Naive B cell (primary cell): ENCODE results near the gene SLC35D3. TPM values are rescaled to one million over a fixed set of nuclear protein-coding genes. Genes with fewer than 3 reads are reported as not detected.
"Not testable (repeated sequence)": the region's sequence is repeated elsewhere in the genome, so short reads cannot be mapped to it uniquely, and the experiment has no call there.

ENCODE experiments used
- ATAC-seq, 2 donors: fragments of 150-1000 bp; cut with Tn5 transposase; 2 replicates each; pipeline ENCODE4 v1.10.0; 2021; ENCODE audit warnings: low read depth in 2 of 2, mild to moderate bottlenecking in 2 of 2, moderate library complexity in 2 of 2
- DNase-seq: peaks from one replicate; pipeline ENCODE4 v3.0.0; 2022
- H3K27ac Mint-ChIP-seq, 6 donors: one replicate each; pipeline ENCODE4 v1.8.0; 2020 to 2022; ENCODE audit warnings: mild to moderate bottlenecking in 6 of 6, mixed read lengths in 6 of 6, moderate library complexity in 5 of 6, inconsistent platforms in 2 of 6
- H3K27me3 Mint-ChIP-seq, 3 donors: one replicate each; pipeline ENCODE4 v1.8.0; 2021 to 2022; ENCODE audit warnings: mixed read lengths in 3 of 3, mild to moderate bottlenecking in 1 of 3
- H3K36me3 Mint-ChIP-seq, 2 donors: one replicate each; pipeline ENCODE4 v1.8.0; 2020 to 2022; ENCODE audit warnings: mixed read lengths in 2 of 2, inconsistent platforms in 1 of 2, mild to moderate bottlenecking in 1 of 2
- H3K4me1 Mint-ChIP-seq, 3 donors: one replicate each; pipeline ENCODE4 v1.8.0; 2020 to 2022; ENCODE audit warnings: mixed read lengths in 3 of 3, inconsistent platforms in 1 of 3, mild to moderate bottlenecking in 1 of 3, moderate library complexity in 1 of 3
- H3K4me3 Mint-ChIP-seq, 8 donors: one replicate each; pipeline ENCODE4 v1.8.0; 2020 to 2022; ENCODE audit warnings: mild to moderate bottlenecking in 8 of 8, mixed read lengths in 8 of 8, moderate library complexity in 8 of 8, inconsistent platforms in 2 of 8
- H3K9me3 Mint-ChIP-seq, 7 donors: one replicate each; pipeline ENCODE4 v1.8.0; 2020 to 2022; ENCODE audit warnings: mixed read lengths in 7 of 7, mild to moderate bottlenecking in 5 of 7, inconsistent platforms in 2 of 7, moderate library complexity in 1 of 7
- polyA plus RNA-seq, 6 donors: library from polyadenylated mRNA; unstranded; fragments of 300-500 nt; fragmentation: Illumina TruSeq; gene quantifications; one replicate each; pipeline ENCODE4 v1.2.3, GENCODE V29; 2021; ENCODE audit warnings: low read depth in 6 of 6

SLC35D3 gene
- polyA plus RNA-seq, 6 donors from 2014 or later: 0.12 TPM; not detected in 5

DNA sequence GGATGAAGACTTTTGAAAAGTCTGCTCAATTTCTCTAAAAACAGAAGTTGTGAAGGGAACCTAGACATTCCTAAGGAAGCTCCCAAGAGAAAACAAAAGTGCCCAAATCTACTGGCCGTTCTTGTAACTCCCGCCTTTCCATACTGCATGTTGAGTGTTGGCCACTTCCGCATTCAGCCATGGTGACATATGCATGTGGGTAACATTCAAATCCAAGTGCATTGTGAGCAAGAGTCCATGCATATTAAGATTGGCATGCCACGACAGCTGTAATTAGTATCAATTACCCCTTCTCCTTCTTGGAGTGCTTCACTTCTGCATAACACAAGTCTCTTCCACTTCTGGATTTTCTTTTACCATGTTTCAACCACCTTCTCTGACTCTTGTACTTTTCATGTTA, 8.4 kb downstream of the SLC35D3 start:
- Mint-ChIP-seq H3K4me1 (no peaks in the 10 kb centered on the region), H3K27me3 (peaks cover 36 to 54% (median 39%) of the 10 kb centered on the region in 3 donors), H3K9me3 (peaks cover 0 to 2% (median 0%) of the 10 kb centered on the region in 7 donors), H3K4me3 (no peak overlapping the region), H3K36me3 (no peaks in the 10 kb centered on the region), H3K27ac (no peak overlapping the region)
- ATAC-seq (no peak), DNase-seq (no peak)

DNA sequence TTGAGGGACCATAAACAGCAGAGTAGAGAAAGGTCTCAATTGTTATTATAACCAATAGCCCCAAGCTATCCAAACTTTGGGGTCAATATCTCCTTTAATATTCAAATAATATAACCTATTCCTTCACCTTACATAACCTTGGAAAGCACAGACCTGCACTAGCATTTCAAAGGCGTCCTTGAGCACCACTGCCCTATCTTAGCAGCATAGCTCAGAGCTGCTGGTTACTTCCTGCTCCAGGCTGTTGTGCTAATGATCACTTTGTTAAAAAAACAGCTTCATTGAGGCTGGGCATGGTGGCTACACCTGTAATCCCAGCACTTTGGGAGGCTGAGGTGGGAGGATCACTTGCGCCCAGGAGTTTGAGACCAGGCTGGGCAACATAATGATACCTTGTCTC, 10.5 kb downstream of the SLC35D3 start:
- DNase-seq (no peak), ATAC-seq (no peak)
- H3K9me3 Mint-ChIP-seq: peaks cover 0 to 2% (median 0%) of the 10 kb centered on the region in 7 donors
- no peak overlapping the region for H3K4me3 Mint-ChIP-seq
- H3K36me3 Mint-ChIP-seq: no peaks in the 10 kb centered on the region
- no peaks in the 10 kb centered on the region for H3K4me1 Mint-ChIP-seq
- peaks cover 43 to 69% (median 55%) of the 10 kb centered on the region in 3 donors for H3K27me3 Mint-ChIP-seq
- no peak overlapping the region for H3K27ac Mint-ChIP-seq

DNA sequence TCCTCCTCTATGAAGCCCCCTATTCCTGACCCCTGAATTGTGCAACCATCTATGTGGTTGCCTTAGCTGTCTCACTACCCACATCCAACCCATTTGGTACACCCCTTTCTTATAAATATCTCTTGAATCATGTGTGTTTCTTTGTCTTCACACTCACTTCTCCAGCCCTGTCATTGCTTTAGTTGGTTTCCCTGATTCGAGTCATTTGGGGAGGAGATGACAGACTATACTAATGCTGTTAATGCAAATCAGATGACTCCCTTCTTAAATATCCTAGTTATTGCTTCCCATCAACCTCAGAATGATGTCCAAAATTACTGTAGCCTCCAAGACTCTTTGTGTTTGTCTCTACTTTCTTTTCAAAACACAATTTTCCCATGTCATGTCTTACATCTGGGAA, 23.0 kb downstream of the SLC35D3 start:
- peaks cover 3 to 12% (median 9%) of the 10 kb centered on the region in 3 donors for H3K27me3 Mint-ChIP-seq
- DNase-seq: no peak
- H3K4me3 Mint-ChIP-seq: no peak overlapping the region
- H3K36me3 Mint-ChIP-seq: peaks cover 0 to 8% of the 10 kb centered on the region in 2 donors
- no peak for ATAC-seq
- H3K27ac Mint-ChIP-seq: no peak overlapping the region
- H3K9me3 Mint-ChIP-seq: peaks cover 5 to 22% (median 15%) of the 10 kb centered on the region in 7 donors
- peaks cover 0 to 4% (median 0%) of the 10 kb centered on the region in 3 donors for H3K4me1 Mint-ChIP-seq

GRCh38 chr6:136945711-136946121, 23.6 kb downstream of the SLC35D3 start:
- Mint-ChIP-seq H3K9me3 (peaks cover 5 to 22% (median 11%) of the 10 kb centered on the region in 7 donors), H3K27me3 (peaks cover 3 to 12% (median 9%) of the 10 kb centered on the region in 3 donors), H3K36me3 (peaks cover 0 to 8% of the 10 kb centered on the region in 2 donors), H3K4me3 (no peak overlapping the region), H3K4me1 (peaks cover 0 to 4% (median 0%) of the 10 kb centered on the region in 3 donors), H3K27ac (no peak overlapping the region)
- ATAC-seq (no peak), DNase-seq (no peak)

- H3K36me3 Mint-ChIP-seq: no peaks in the 10 kb centered on the region
Observed at GRCh38 chr6:136947037-136947436, 24.9 kb downstream of the SLC35D3 start.

GRCh38 chr6:136949957-136950356, 27.9 kb downstream of the SLC35D3 start:
- DNase-seq, H3K36me3 Mint-ChIP-seq, ATAC-seq, H3K27ac Mint-ChIP-seq, H3K4me1 Mint-ChIP-seq, H3K4me3 Mint-ChIP-seq: not testable (repeated sequence)
- Mint-ChIP-seq H3K9me3 (peaks cover 0 to 11% (median 3%) of the 10 kb centered on the region in 7 donors), H3K27me3 (peaks cover 3 to 12% (median 4%) of the 10 kb centered on the region in 3 donors)

More at GRCh38 chr6:136947037-136947436, 24.9 kb downstream of the SLC35D3 start:
- peak overlapping the region in 1 of 6 donors; percentile 65 for H3K27ac Mint-ChIP-seq
- H3K4me3 Mint-ChIP-seq: no peak overlapping the region
- ATAC-seq (no peak), DNase-seq (no peak)
- H3K27me3 Mint-ChIP-seq: peaks cover 3 to 12% (median 9%) of the 10 kb centered on the region in 3 donors
- peaks cover 0 to 11% (median 4%) of the 10 kb centered on the region in 7 donors for H3K9me3 Mint-ChIP-seq
- H3K4me1 Mint-ChIP-seq: no peaks in the 10 kb centered on the region

GRCh38 chr6:136950436-136951126, 28.5 kb downstream of the SLC35D3 start:
- ATAC-seq: no peak
- Mint-ChIP-seq H3K4me1 (no peaks in the 10 kb centered on the region), H3K27me3 (peaks cover 3 to 12% (median 4%) of the 10 kb centered on the region in 3 donors), H3K4me3 (no peak overlapping the region), H3K9me3 (peaks cover 0 to 11% (median 3%) of the 10 kb centered on the region in 7 donors), H3K36me3 (no peaks in the 10 kb centered on the region), H3K27ac (no peak overlapping the region)
- no peak for DNase-seq

GRCh38 chr6:136952714-136953260, 30.7 kb downstream of the SLC35D3 start:
- peaks cover 2 to 3% (median 2%) of the 10 kb centered on the region in 3 donors for H3K27me3 Mint-ChIP-seq
- H3K36me3 Mint-ChIP-seq: no peaks in the 10 kb centered on the region
- peaks cover 8 to 10% (median 8%) of the 10 kb centered on the region in 3 donors for H3K4me1 Mint-ChIP-seq
- ATAC-seq (no peak), DNase-seq (no peak)
- no peak overlapping the region for H3K27ac Mint-ChIP-seq
- no peak overlapping the region for H3K4me3 Mint-ChIP-seq
- peaks cover 0 to 9% (median 3%) of the 10 kb centered on the region in 7 donors for H3K9me3 Mint-ChIP-seq

- H3K36me3 Mint-ChIP-seq: no peaks in the 10 kb centered on the region
- no peak for DNase-seq
- H3K9me3 Mint-ChIP-seq: no peaks in the 10 kb centered on the region
- H3K27ac Mint-ChIP-seq: peak overlapping the region in 1 of 6 donors; percentile 12
- peaks cover 8 to 10% (median 8%) of the 10 kb centered on the region in 3 donors for H3K4me1 Mint-ChIP-seq
- H3K27me3 Mint-ChIP-seq: no peaks in the 10 kb centered on the region
- H3K4me3 Mint-ChIP-seq: peak overlapping the region in 2 of 8 donors; percentile 9 to 44
- ATAC-seq: no peak
Observed at GRCh38 chr6:136955123-136955522, 33.0 kb downstream of the SLC35D3 start.

- Mint-ChIP-seq H3K9me3 (no peaks in the 10 kb centered on the region), H3K4me3 (peak overlapping the region in 7 of 8 donors; percentile 3 to 81 (median 60)), H3K4me1 (peaks cover 8 to 10% (median 8%) of the 10 kb centered on the region in 3 donors), H3K27ac (peak overlapping the region in 3 of 6 donors; percentile 1 to 66 (median 45)), H3K27me3 (no peaks in the 10 kb centered on the region), H3K36me3 (no peaks in the 10 kb centered on the region)
- DNase-seq (no peak), ATAC-seq (peak; percentile 34 to 52)
Observed at GRCh38 chr6:136956590-136957544, 34.8 kb downstream of the SLC35D3 start.

- H3K36me3 Mint-ChIP-seq: no peaks in the 10 kb centered on the region
- ATAC-seq (no peak), DNase-seq (no peak)
- peak overlapping the region in 2 of 8 donors; percentile 21 to 36 for H3K4me3 Mint-ChIP-seq
- peaks cover 8 to 10% (median 8%) of the 10 kb centered on the region in 3 donors for H3K4me1 Mint-ChIP-seq
- no peak overlapping the region for H3K27ac Mint-ChIP-seq
- H3K27me3 Mint-ChIP-seq: no peaks in the 10 kb centered on the region
- H3K9me3 Mint-ChIP-seq: no peaks in the 10 kb centered on the region
Observed at GRCh38 chr6:136958168-136958567, 36.1 kb downstream of the SLC35D3 start.

DNA sequence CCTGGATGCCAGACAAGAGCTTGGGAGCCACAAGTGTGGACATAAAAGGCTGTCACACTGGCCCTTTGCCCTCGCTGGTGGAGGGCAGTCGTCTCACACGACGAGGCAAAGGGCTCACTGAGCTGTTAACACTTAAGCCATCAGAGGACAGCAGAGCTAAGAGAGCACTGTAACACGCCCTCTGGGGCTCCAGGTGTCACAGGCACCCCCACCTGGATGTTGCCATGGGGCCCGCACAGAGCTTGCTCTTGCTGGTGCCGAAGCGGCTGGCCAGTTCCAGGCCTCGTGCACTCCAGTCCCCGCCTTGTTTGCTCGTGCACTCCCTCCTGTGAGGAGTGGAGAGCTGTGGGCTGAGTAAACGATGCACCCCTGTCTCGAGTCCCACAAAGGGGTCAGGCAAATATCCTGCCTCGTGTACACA, 37.4 kb downstream of the SLC35D3 start:
- H3K27ac Mint-ChIP-seq: no peak overlapping the region
- no peak for ATAC-seq

GRCh38 chr6:136959935-136960334, 37.8 kb downstream of the SLC35D3 start:
- H3K4me1 Mint-ChIP-seq, H3K4me3 Mint-ChIP-seq, H3K27ac Mint-ChIP-seq, DNase-seq, H3K9me3 Mint-ChIP-seq, ATAC-seq, H3K27me3 Mint-ChIP-seq, H3K36me3 Mint-ChIP-seq: not testable (repeated sequence)

More for the DNA sequence above, 37.4 kb downstream of the SLC35D3 start:
- DNase-seq: no peak
- H3K27me3 Mint-ChIP-seq: no peaks in the 10 kb centered on the region
- peaks cover 8 to 10% (median 8%) of the 10 kb centered on the region in 3 donors for H3K4me1 Mint-ChIP-seq
- no peaks in the 10 kb centered on the region for H3K9me3 Mint-ChIP-seq
- H3K36me3 Mint-ChIP-seq: no peaks in the 10 kb centered on the region
- peak overlapping the region in 1 of 8 donors; percentile 20 for H3K4me3 Mint-ChIP-seq
